Stimulated activated naive CD8-positive, alpha-beta T cell treated with anti-CD3 and anti-CD28 coated beads, Interleukin-15, Interleukin-2, amounts not matched to agents 100 U/mL and 50 U/mL, for 24 hours (primary cell): ENCODE results near the gene SIK1.

Source experiments
- ATAC-seq: fragments of 150-1000 bp; cut with Tn5 transposase; one replicate; pipeline ENCODE4 v1.10.0; 2021
- DNase-seq: peaks from one replicate; pipeline ENCODE4 v3.0.0; 2021

The SIK1 gene

DNA sequence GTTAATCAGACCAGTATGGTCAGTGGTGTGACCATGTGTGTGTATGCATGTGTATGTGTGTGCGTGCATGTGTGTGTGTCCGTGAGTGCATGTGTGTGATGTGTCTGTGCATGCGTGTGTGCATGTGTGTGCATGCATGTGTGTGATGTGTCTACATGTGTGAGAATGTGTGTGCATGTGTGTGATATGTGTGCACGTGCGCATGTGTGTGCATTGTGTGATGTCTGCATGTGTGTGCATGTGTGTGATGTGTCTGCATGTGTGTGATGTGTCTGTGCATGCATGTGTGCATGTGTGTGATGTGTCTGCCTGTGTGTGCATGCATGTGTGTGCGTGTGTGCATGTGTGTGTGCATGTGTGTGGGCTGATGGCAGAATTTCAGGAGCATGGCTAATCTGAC is 58.2 kb downstream of the SIK1 start:
- DNase-seq, result no peak
- ATAC-seq, result no peak

DNA sequence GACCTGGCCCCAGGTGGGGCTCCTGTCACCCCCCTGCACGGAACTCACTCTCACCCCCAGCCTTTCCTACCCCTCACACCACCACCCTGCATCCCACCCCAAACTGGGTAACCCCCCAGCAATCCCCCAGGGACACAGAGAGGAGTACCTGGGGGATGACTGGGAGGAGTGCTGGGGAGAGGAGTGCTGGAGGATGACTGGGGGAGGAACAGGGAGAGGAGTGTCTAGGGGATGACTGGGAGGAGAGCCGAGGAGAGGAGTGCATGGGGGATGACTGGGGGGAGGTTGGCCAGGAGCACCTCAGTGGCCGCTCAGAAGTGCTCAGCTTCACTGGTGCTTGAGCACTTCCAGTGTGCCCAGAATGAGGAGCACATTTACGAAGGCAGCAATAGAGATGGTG is 59.1 kb downstream of the SIK1 start:
- ATAC-seq, result no peak
- DNase-seq, result no peak

DNA sequence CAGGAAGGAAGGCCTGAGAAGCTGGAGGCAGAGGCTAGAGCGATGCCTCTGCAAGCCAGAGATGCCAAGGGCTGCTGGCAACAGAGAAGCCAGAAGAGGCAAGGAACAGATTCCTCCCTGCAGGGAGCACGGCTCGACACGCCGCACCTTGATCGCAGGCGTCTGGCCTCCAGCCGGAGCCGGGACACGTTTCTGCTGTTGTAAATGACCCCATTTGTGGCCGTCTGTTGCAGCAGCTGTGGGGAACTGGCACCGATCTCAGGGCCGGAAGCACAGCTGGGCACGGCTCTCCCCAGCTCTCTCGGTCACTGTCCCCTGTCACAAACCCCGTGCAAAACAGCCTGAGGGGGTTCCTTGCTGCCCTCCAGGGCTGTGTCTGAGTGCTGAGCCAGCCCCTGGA is 59.6 kb downstream of the SIK1 start:
- DNase-seq, result no peak
- ATAC-seq, result no peak

DNA sequence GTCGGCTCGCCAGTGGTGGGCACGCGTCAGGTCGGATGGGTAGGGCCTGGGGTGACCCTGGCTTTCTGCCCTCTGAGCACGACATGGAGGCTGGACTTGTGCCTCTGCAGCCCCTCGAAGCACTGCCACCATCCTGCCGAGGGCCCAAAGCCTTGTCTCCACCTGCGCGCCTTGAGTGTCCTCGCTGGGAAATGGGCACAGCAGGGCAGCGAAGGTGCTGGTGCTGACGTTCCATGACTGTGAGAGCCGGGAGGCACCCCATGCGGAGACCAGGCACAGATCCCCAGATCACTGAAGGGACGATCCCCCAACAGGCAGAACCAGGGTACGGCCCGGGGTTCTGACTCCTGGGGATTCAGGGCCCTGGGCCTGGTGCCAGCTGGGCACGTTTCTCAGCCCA is 60.3 kb downstream of the SIK1 start:
- no peak for ATAC-seq
- no peak for DNase-seq

DNA sequence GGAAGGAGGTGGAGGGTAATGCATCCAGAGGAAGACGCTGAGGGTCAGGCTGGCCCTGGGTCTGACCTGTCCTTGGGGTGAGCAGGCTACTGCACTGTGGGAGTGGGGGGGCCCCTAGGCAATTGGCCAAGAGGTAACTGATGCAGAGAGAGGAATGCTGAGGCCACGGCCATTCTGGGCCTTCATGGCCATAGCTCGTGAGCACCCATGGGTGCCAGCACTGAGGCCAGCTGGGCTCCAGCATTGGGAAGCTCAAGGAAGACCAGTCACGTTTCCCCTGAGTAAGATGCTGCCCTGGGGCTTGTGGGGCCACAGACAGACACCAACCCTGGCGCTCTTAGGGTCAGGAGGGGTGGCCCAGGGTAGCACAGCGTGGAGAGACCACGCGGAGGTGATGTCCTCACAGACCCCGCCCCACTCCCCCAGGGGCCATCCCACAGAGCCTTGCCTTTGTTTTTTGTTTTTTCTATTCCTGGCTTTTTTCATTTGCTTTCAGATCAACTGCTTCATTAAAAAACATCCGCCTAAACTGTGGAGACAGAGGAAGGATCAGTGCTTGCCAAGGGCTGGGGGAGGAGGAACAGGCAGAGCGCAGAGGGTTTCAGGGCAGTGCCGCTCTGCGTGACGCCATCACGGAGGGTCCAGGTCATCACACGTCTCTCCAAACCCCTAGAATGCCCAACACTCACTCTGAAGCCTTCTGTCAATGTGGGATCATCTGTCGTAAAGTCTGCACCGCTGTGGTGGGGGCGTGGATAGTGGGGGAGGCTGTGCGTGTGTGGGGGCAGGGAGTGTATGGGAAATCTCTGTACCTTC is 61.1 kb downstream of the SIK1 start:
- no peak for DNase-seq
- no peak for ATAC-seq

DNA sequence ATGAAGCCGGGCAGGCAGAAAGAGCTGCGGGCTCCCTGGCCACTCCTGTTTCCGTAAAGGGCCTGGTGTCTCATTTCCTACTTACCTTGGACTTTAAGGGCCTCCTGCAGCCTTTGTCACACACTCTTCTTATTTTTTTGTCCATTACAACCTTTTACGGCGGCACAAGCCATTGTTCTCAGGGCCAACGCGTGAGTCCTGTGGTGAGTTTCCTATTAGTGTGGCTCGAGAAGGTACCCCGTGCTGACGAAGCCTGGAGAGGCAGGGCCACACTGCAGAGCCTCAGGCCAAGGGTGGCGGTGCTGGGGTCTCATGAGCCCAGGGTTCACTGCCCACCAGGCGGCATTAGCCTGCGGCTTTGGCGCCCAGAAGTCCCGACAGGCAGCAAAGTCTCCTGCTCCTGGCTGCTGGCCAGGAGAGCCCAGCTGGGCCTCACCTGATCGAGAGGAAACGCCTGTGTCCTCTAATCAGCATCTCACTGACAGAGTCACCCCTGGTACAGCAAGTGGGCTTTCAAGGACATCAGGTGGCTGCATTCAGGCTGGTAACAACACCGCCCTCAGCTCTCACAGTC is 62.0 kb downstream of the SIK1 start:
- DNase-seq (no peak), ATAC-seq (no peak)
